H9 (cell line): ENCODE data around the gene SEMA3A. TPM values are rescaled to one million over a fixed set of nuclear protein-coding genes. Genes with fewer than 3 reads are reported as not detected.

Experiments
- DNase-seq: peaks from one replicate; pipeline ENCODE4 v3.0.0-alpha.2; 2017
- H2AFZ ChIP-seq: one replicate; pipeline ENCODE4 v1.6.1; 2013; ENCODE audit warnings: mild to moderate bottlenecking, low read length, control low read depth, moderate library complexity
- H2AK5ac ChIP-seq: 2 replicates; pipeline ENCODE4 v1.6.1; 2013; ENCODE audit warnings: low read length, control low read depth, mixed read lengths; ENCODE audit not compliant: insufficient read length
- H2BK120ac ChIP-seq: one replicate; pipeline ENCODE4 v1.6.1; 2013; ENCODE audit warnings: low read depth, mild to moderate bottlenecking, low read length, control low read depth, inconsistent platforms; ENCODE audit not compliant: poor library complexity, severe bottlenecking
- H2BK12ac ChIP-seq: 2 replicates; pipeline ENCODE4 v1.6.1; 2013; ENCODE audit warnings: low read length, control low read depth, mixed read lengths, low read depth; ENCODE audit not compliant: insufficient read length
- H2BK15ac ChIP-seq: 2 replicates; pipeline ENCODE4 v1.6.1; 2013; ENCODE audit warnings: low read depth, low read length, control low read depth
- H2BK20ac ChIP-seq: one replicate; pipeline ENCODE4 v1.6.1; 2013; ENCODE audit warnings: low read depth, mild to moderate bottlenecking, low read length, control low read depth, inconsistent platforms; ENCODE audit not compliant: poor library complexity, severe bottlenecking
- H2BK5ac ChIP-seq: 2 replicates; pipeline ENCODE4 v1.6.1; 2013; ENCODE audit warnings: low read length, control low read depth, mixed read lengths; ENCODE audit not compliant: insufficient read length
- H3K14ac ChIP-seq: 2 replicates; pipeline ENCODE4 v1.6.1; 2013; ENCODE audit warnings: low read length, control low read depth; ENCODE audit not compliant: insufficient read depth
- H3K18ac ChIP-seq: 2 replicates; pipeline ENCODE4 v1.6.1; 2013; ENCODE audit warnings: low read depth, mild to moderate bottlenecking, mixed read lengths, low read length, control low read depth; ENCODE audit not compliant: insufficient read length
- H3K23ac ChIP-seq: 2 replicates; pipeline ENCODE4 v1.6.1; 2013; ENCODE audit warnings: low read length, control low read depth, mixed read lengths, low read depth; ENCODE audit not compliant: insufficient read length
- H3K23me2 ChIP-seq: 2 replicates; pipeline ENCODE4 v1.6.1; 2013; ENCODE audit warnings: low read depth, mild to moderate bottlenecking, mixed read lengths, low read length, control low read depth; ENCODE audit not compliant: insufficient read length, poor library complexity, severe bottlenecking
- H3K27ac ChIP-seq: 2 replicates; pipeline ENCODE4 v1.5.1; 2013; ENCODE audit warnings: low read length, control low read depth, mixed read lengths, low read depth; ENCODE audit not compliant: insufficient read length
- H3K27me3 ChIP-seq: 2 replicates; pipeline ENCODE4 v1.6.1; 2013; ENCODE audit warnings: low read length, control low read depth, inconsistent platforms; ENCODE audit not compliant: insufficient read depth
- H3K4ac ChIP-seq: 2 replicates; pipeline ENCODE4 v1.6.1; 2013; ENCODE audit warnings: low read depth, mild to moderate bottlenecking, control low read depth, inconsistent platforms, low read length, moderate library complexity
- H3K4me1 ChIP-seq: 2 replicates; pipeline ENCODE4 v1.6.1; 2013; ENCODE audit warnings: low read length, control low read depth, inconsistent platforms; ENCODE audit not compliant: insufficient read depth
- H3K4me2 ChIP-seq: 2 replicates; pipeline ENCODE4 v1.6.1; 2013; ENCODE audit warnings: low read length, control low read depth, mixed read lengths; ENCODE audit not compliant: insufficient read length, insufficient read depth
- H3K56ac ChIP-seq: 2 replicates; pipeline ENCODE4 v1.6.1; 2013; ENCODE audit warnings: low read depth, mild to moderate bottlenecking, mixed read lengths, low read length, control low read depth; ENCODE audit not compliant: insufficient read length
- H3K79me1 ChIP-seq: 2 replicates; pipeline ENCODE4 v1.6.1; 2013; ENCODE audit warnings: low read depth, mild to moderate bottlenecking, moderate library complexity, low read length, control low read depth, inconsistent platforms; ENCODE audit not compliant: insufficient read depth, poor library complexity, severe bottlenecking
- H3K79me2 ChIP-seq: 2 replicates; pipeline ENCODE4 v1.6.1; 2013; ENCODE audit warnings: low read length, control low read depth, inconsistent platforms; ENCODE audit not compliant: insufficient read depth
- H3K9ac ChIP-seq: 2 replicates; pipeline ENCODE4 v1.6.1; 2013; ENCODE audit warnings: low read length, control low read depth, mixed read lengths; ENCODE audit not compliant: insufficient read length; ENCODE audit errors: extremely low read depth
- H3K9me3 ChIP-seq: one replicate; pipeline ENCODE4 v1.6.1; 2013; ENCODE audit warnings: low read depth, low read length, inconsistent platforms; ENCODE audit not compliant: control insufficient read depth
- H3T11ph ChIP-seq: one replicate; pipeline ENCODE4 v1.6.1; 2013; ENCODE audit warnings: mild to moderate bottlenecking, low read length, control low read depth, inconsistent platforms
- H4K20me1 ChIP-seq: one replicate; pipeline ENCODE4 v1.6.1; 2013; ENCODE audit not compliant: control insufficient read depth, insufficient read length, insufficient read depth
- H4K5ac ChIP-seq: 2 replicates; pipeline ENCODE4 v1.6.1; 2013; ENCODE audit warnings: low read depth, mild to moderate bottlenecking, mixed read lengths, low read length, control low read depth; ENCODE audit not compliant: insufficient read length
- H4K8ac ChIP-seq: replicated peaks from 2 replicates; pipeline ENCODE4 v1.6.1; 2013; ENCODE audit warnings: low read length, control low read depth, mixed read lengths, low read depth; ENCODE audit not compliant: insufficient read length
- H4K91ac ChIP-seq: 2 replicates; pipeline ENCODE4 v1.6.1; 2013; ENCODE audit warnings: low read depth, mild to moderate bottlenecking, moderate library complexity, mixed read lengths, low read length, control low read depth; ENCODE audit not compliant: insufficient read length
- H3K27ac Mint-ChIP-seq, 3 experiments: 2 replicates in 2 of 3; 3 replicates in 1 of 3; pipeline ENCODE4 v1.8.0; 2020 to 2021; ENCODE audit warnings: mixed read lengths in 3 of 3, mild to moderate bottlenecking in 1 of 3, moderate library complexity in 1 of 3
- H3K27me3 Mint-ChIP-seq: 2 replicates; pipeline ENCODE4 v1.8.0; 2021; ENCODE audit warnings: low read depth, mild to moderate bottlenecking, moderate library complexity, mixed read lengths
- H3K36me3 Mint-ChIP-seq, 3 experiments: 2 replicates in 2 of 3; 3 replicates in 1 of 3; pipeline ENCODE4 v1.8.0; 2020 to 2021; ENCODE audit warnings: low read depth in 3 of 3, mixed read lengths in 3 of 3; ENCODE audit not compliant: insufficient read depth in 1 of 3
- H3K4me1 Mint-ChIP-seq, 2 experiments: 2 replicates each; pipeline ENCODE4 v1.8.0; 2020; ENCODE audit warnings: mixed read lengths in 2 of 2
- H3K4me3 Mint-ChIP-seq, 2 experiments: 2 replicates in 1 of 2; 3 replicates in 1 of 2; pipeline ENCODE4 v1.8.0; 2020 to 2021; ENCODE audit warnings: mild to moderate bottlenecking in 2 of 2, mixed read lengths in 2 of 2, moderate library complexity in 1 of 2
- H3K9me3 Mint-ChIP-seq, 2 experiments: 2 replicates in 1 of 2; 3 replicates in 1 of 2; pipeline ENCODE4 v1.8.0; 2020; ENCODE audit warnings: mild to moderate bottlenecking in 2 of 2, mixed read lengths in 2 of 2, moderate library complexity in 1 of 2
- CTCF ChIP-seq: fragments of 200-600 bp; sonication (generic); conservative IDR thresholded peaks from 3 replicates; pipeline ENCODE4 v1.8.0; 2021; ENCODE audit warnings: antibody characterized with exemption, mild to moderate bottlenecking
- WGBS: extraction: QIAGEN DNeasy Blood & Tissue Kit; methylation state at CpG from one replicate; pipeline ENCODE4 v1.1.7; 2013; ENCODE audit warnings: missing lambda C conversion rate, low lambda C conversion rate, mixed read lengths; ENCODE audit not compliant: insufficient read length; ENCODE audit errors: extremely low coverage; 5-methylcytosine and 5-hydroxymethylcytosine counted together
- total RNA-seq: library from RNA; stranded (reverse); gene quantifications from 2 replicates; pipeline ENCODE4 v1.2.1, GENCODE V29; 2021

Gene SEMA3A
- total RNA-seq, 1 experiment from 2014 or later = 60.0 TPM

- no peak overlapping the region for H2BK15ac ChIP-seq
- peaks cover 27 to 29% of the 10 kb centered on the region in 2 experiments for H3K4me1 Mint-ChIP-seq
- no peaks in the 10 kb centered on the region for H4K20me1 ChIP-seq
- H2BK12ac ChIP-seq = no peak overlapping the region
- H3K27me3 ChIP-seq = no peaks in the 10 kb centered on the region
- H4K8ac ChIP-seq = no peak overlapping the region
- H3K23ac ChIP-seq = no peak overlapping the region
- no peaks in the 10 kb centered on the region for H3K27me3 Mint-ChIP-seq
- no peak overlapping the region for H3K4ac ChIP-seq
- H3K9me3 ChIP-seq = no peaks in the 10 kb centered on the region
- no peaks in the 10 kb centered on the region for H3K79me1 ChIP-seq
- H3K14ac ChIP-seq = no peak overlapping the region
- H3K4me3 Mint-ChIP-seq = no peak overlapping the region
- peaks cover 3% of the 10 kb centered on the region; the same call in 1 of the 2 replicates for H3K4me1 ChIP-seq
- no peak overlapping the region for H3K4me2 ChIP-seq
- no peak for TF ChIP-seq CTCF
- H2AFZ ChIP-seq = no peak overlapping the region
- no peak overlapping the region for H3K18ac ChIP-seq
- no peak overlapping the region for H2BK5ac ChIP-seq
- peaks cover 8% of the 10 kb centered on the region; the same call in 1 of the 2 replicates for H3K79me2 ChIP-seq
- H3T11ph ChIP-seq = no peak overlapping the region
- no peak overlapping the region for H2AK5ac ChIP-seq
- no peak overlapping the region; a peak in 2 of 7 replicates for H3K27ac Mint-ChIP-seq
- no peak overlapping the region for H4K91ac ChIP-seq
- H3K9ac ChIP-seq = no peak overlapping the region
- no peaks in the 10 kb centered on the region for H3K9me3 Mint-ChIP-seq
- DNase-seq = no peak
- H3K23me2 ChIP-seq = no peaks in the 10 kb centered on the region
- H4K5ac ChIP-seq = no peak overlapping the region
- no peak overlapping the region for H2BK20ac ChIP-seq
- no CpG with 5 or more reads among the region's 1 CpG for WGBS
- no peak overlapping the region for H3K27ac ChIP-seq
- H2BK120ac ChIP-seq = no peak overlapping the region
- no peak overlapping the region for H3K56ac ChIP-seq
- no peaks in the 10 kb centered on the region; a peak in 2 of 7 replicates for H3K36me3 Mint-ChIP-seq
Observed at GRCh38 chr7:84161398-84161797, 33.2 kb downstream of the SEMA3A start.
